ENCODE data around the gene JAK1. TPM values are rescaled to one million over a fixed set of nuclear protein-coding genes. Genes with fewer than 3 reads are reported as not detected.

The JAK1 gene
- total RNA-seq, 1 donor from 2014 or later: 55.8 TPM

- TF ChIP-seq CTCF (IDR thresholded peaks at IDR 0.05; ENCODE audit: insufficient read depth, low read length, severe bottlenecking): no peak
- FAIRE-seq: no peak
- no peaks in the 10 kb centered on the region for H3K27me3 ChIP-seq (ENCODE audit: control insufficient read depth, insufficient read depth, low read length)
- DNase-seq (ENCODE audit: low read depth): no peak
- H3K4me3 ChIP-seq (ENCODE audit: low read depth, low read length): no peak overlapping the region
- no peaks in the 10 kb centered on the region for H3K36me3 ChIP-seq (ENCODE audit: control insufficient read depth, insufficient read depth, low read length)
These were observed 30.4 kb upstream of the JAK1 start for GRCh38 chr1:64996541-64997257.

- no peaks in the 10 kb centered on the region for H3K27me3 ChIP-seq (ENCODE audit: control insufficient read depth, insufficient read depth, low read length)
- TF ChIP-seq CTCF (IDR thresholded peaks at IDR 0.05; ENCODE audit: insufficient read depth, low read length, severe bottlenecking): no peak
- no peak overlapping the region for H3K4me3 ChIP-seq (ENCODE audit: low read depth, low read length)
- no peak for FAIRE-seq
- H3K36me3 ChIP-seq (ENCODE audit: control insufficient read depth, insufficient read depth, low read length): no peaks in the 10 kb centered on the region
- peak; percentile 66 for DNase-seq (ENCODE audit: low read depth)
These were observed 29.0 kb upstream of the JAK1 start for GRCh38 chr1:64995316-64995715.

GRCh38 chr1:64986903-64987871 is 20.8 kb upstream of the JAK1 start:
- H3K36me3 ChIP-seq (ENCODE audit: control insufficient read depth, insufficient read depth, low read length): no peaks in the 10 kb centered on the region
- no peaks in the 10 kb centered on the region for H3K27me3 ChIP-seq (ENCODE audit: control insufficient read depth, insufficient read depth, low read length)
- DNase-seq (ENCODE audit: low read depth) (peak; percentile 37), FAIRE-seq (no peak)
- no peak overlapping the region for H3K4me3 ChIP-seq (ENCODE audit: low read depth, low read length)
- no peak for TF ChIP-seq CTCF (IDR thresholded peaks at IDR 0.05; ENCODE audit: insufficient read depth, low read length, severe bottlenecking)

- DNase-seq (ENCODE audit: low read depth): no peak
- Histone ChIP-seq H3K4me3 (ENCODE audit: low read depth, low read length) (no peak overlapping the region), H3K27me3 (ENCODE audit: control insufficient read depth, insufficient read depth, low read length) (no peaks in the 10 kb centered on the region), H3K36me3 (ENCODE audit: control insufficient read depth, insufficient read depth, low read length) (no peaks in the 10 kb centered on the region)
- TF ChIP-seq CTCF (IDR thresholded peaks at IDR 0.05; ENCODE audit: insufficient read depth, low read length, severe bottlenecking): no peak
- no peak for FAIRE-seq
These were observed 18.4 kb upstream of the JAK1 start for GRCh38 chr1:64984737-64985136.

- Histone ChIP-seq H3K36me3 (ENCODE audit: control insufficient read depth, insufficient read depth, low read length) (no peaks in the 10 kb centered on the region), H3K4me3 (ENCODE audit: low read depth, low read length) (no peak overlapping the region), H3K27me3 (ENCODE audit: control insufficient read depth, insufficient read depth, low read length) (no peaks in the 10 kb centered on the region)
- DNase-seq (ENCODE audit: low read depth) (no peak), FAIRE-seq (no peak)
- no peak for TF ChIP-seq CTCF (IDR thresholded peaks at IDR 0.05; ENCODE audit: insufficient read depth, low read length, severe bottlenecking)
These were observed 17.8 kb upstream of the JAK1 start for GRCh38 chr1:64984106-64984505.

Data from bronchial epithelial cell (primary cell).